HG02870 (cell line): Measurements from ENCODE around the gene ROR1.

Experiments used
- ATAC-seq: cut with Tn5 transposase; IDR thresholded peaks from one replicate; pipeline ENCODE4 v1.9.1; 2021; ENCODE audit warnings: mild to moderate bottlenecking, moderate library complexity; ENCODE audit not compliant: unreplicated experiment

Gene ROR1

DNA sequence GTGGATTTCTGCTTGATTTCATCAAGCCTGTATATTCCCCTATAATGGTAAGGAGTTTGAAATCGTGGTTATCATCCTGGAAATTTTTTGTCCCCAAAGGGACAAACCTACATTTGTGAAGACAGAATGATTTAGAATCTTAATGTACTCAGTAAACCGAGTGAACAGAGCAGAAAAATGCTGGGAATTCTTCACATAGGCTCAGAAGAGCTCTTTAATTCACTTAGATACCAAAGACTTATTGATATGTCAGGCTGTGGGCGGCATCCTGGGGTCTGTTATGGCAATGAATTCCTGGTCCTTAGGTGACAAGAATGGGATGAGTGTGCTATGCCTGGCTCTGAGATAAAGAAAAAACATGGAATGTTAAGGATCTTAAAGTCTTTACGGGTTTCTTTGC, 74.9 kb downstream of the ROR1 start:
- ATAC-seq: no peak

DNA sequence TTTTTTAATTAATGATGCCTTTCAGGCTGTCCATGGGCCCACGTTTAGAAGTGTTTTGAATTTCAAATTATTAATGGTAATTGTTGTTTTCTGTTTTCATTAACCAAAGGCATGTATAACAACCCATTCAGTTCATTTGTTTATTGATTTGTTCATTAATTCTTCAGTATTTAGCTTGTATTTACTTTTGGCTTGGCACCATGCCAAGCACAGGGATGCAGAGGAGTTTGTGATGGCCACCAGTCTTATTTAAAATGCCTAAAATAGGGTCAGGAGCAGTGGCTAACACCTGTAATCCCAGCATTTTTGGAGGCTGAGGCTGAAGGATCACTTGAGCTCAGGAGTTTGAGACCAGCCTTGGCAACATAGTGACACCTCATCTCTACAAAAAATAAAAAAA, 75.3 kb downstream of the ROR1 start:
- no peak for ATAC-seq

DNA sequence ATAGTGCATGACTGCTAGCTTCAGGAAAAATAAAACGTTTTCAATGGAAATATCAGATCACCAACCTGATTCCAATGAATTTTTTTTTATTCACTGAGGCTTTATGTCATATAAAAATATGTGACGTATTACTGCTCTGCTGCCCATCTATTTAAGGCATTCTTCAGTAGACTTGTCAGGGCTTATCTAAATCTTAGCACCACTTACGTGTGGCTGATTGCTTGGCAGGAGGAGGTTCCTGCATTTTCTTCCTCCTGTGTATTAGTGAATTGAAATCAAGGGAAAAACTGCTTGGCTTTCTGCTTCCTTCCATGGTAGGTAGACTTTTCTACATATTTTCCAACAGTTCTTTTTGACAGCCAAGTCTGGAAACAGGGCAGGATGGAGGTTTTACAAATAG, 80.3 kb downstream of the ROR1 start:
- no peak for ATAC-seq

DNA sequence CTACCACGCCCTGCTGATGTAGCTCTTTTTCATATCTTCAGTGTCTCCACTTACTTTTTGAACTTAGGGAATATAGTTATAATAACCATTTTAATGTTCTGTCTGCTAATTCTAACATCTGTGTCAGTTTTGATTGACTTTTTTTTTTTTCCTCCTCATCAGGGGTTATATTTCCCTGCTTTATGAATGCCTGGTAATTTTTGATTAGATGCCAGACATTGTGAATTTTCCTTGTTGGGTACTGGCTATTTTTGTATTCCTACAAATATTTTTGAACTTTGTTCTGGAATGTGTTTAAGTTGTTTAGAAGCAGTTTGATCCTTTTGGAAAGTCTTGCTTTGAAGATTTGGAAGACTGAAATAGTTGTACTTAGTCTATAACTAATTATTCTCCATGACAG, 82.1 kb downstream of the ROR1 start:
- no peak for ATAC-seq

DNA sequence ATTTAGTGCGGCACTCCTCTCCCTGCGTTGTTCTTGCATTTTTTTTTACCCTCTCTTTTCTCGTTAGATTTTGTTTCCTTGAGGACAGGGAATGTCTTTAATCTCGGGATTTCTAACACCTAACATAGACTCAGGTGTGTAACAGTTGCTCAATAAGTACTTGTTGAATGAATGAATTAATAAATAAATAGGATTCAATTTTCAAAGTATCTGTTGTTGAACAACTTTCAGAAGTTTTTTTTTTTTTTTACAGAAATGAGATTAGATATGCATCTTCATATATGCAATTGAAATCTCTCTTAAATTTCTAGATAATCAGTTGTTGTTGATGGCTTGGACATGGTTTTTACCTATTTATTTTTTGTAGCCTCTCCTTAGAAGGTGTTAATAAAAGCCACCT, 83.1 kb downstream of the ROR1 start:
- no peak for ATAC-seq

DNA sequence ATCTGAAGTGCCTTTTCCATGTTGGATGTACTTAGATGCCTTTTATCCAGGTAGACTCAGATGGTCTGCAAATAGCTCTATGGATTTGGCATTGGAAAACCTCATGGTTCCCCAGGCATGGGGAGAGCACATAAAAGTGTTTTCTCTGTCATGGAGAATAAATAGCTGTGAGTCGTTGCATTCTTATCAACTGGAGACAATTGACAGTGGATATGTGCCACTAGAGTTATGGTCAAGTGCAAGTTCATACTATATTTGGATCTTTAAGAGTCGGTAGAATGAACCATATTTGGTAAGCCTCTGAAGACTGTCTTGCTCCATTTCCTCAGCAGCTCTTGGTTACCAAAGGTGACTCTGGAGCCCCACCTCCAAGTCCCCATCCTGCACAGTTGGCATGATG, 83.7 kb downstream of the ROR1 start:
- ATAC-seq: no peak

DNA sequence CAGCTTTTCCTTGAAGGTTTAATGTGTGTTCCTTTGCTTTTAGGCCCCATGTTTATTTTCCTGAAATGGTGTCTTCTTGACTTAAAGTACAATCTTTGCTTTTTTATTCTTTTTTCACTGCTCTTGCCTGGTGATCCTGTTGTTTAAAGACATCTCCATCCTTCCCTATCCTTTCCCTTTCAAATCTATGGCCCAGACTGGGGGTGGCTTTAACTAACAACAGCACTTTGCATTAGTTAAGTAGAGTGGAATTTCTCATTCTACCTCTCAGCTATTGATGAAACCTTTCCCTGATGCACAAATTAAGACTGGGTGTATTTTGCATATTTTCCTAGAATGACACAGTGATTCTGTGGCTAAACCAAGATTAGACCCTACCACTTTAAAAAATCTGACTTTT, 84.3 kb downstream of the ROR1 start:
- no peak for ATAC-seq

DNA sequence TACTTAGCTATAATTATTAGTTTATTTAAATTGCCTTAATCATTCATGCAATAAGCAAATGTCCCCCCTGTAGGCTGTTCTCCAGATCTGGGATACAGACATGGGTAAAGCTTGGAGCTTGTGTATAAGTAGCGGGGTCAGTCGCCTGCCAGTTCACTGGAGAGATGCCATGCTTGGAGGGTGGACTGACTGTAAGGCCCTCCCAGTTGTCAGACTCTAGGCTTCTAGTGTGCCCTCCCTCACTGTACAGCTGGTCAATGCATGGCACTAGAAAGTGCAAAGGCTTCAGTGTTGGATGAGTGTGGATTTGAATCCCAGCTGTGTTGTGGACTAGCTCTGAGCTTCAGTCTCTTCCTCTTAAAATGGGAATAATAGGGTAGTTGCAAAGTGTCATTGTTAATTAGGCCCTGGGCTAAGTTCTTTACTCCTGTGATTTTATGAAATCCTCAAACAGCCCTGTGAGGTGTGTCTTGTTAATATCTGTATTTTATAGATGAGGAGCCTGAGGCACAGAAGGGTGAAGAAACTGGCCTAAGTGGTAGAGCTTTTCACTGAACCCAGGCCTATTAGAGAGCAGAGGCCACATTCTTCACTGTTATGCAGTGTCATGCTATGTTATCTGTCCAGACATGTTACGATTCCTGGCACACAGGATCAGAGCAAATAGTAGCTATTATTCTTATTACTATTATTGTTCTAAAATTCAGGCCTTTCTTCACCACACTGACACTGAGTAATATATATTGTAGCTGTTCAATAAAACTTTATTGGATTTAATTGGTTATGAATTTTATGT, 85.9 kb downstream of the ROR1 start:
- ATAC-seq: no peak

DNA sequence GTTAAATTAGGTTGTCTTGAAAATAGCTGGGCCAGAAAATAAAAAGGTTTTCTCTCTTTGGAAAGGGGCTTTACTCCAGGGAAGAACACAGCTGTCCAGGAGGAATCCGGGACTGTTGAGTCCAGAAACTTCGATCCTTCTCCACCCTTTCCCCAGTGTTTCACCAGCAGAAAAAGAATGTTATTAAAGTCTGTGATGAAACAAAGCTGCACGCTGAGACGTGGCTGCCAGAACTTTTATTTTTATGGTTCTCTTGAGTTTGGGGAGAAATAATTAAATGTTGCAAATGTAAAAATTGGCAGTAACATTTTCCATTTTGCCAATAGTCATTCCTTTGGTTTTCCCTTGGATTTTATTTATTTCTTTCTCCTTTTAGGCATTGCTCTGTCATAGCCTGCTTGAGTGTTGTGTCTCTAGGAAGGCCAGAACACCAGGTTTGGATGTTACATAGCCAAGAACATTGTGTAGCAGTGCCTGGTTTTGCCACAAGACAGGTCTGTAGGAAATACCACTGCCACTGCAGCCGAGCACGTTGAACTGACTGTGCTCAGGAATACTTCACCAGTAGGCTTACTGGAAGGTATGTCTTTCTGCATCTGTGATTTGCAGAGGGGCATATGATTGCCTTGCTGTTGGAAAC, 87.4 kb downstream of the ROR1 start:
- no peak for ATAC-seq

DNA sequence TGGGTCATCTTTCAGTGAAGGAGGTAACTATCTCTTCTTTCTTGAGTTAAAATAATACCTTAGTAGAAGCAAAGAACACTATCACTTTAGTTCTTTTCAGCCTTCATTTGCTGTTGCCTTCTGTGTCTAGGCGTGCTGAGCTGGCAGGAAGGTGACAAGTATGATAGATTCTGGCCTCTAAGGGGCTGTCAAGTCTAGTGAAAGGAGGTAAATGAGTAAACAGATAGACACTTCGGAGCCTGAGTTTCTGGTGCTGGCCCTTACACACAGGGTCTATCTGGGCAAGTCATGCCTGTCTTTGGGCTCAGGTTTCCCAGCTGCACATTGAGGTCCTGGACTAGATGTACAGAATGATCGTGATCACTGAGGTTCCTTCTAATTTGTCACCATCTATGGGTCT, 89.3 kb downstream of the ROR1 start:
- ATAC-seq: no peak

DNA sequence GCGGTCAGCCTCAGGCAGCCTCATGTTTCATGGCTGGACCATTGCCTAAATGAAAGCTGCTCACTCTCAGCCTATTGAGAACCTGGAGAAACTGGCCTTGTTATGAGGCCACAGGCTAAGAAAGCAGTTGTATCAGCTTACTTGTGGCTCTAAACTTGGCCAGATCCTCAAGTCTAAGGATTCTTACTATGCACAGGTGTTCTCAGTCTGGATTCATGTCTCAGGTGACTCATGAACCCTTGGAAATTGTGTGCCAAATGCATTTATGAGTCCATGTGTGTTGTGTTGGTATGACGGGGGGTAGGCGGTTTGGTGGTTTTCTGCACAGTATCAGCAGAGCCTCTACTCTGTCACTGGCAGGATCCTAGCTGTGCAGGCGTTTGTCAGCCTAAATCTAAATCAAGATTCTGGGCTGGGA, 90.4 kb downstream of the ROR1 start:
- ATAC-seq: no peak

DNA sequence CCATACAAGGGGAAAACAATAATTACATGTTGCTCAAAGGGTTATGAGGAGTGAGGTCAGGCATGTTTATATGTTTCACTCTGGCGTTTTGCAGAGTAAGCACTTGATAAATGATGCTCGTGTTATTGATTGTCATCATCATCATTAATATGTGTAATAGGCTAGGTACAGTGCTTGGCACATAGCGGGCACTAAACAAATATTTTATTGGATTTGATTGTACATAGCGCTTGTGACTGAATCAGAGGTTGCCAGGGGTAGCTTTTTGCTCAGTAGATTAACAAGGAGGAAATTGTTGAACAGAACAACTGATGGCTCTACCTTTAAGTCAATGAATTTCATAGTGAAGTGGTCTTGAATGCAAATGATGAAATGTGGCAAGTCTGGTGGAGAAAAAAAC, 91.7 kb downstream of the ROR1 start:
- ATAC-seq: no peak

DNA sequence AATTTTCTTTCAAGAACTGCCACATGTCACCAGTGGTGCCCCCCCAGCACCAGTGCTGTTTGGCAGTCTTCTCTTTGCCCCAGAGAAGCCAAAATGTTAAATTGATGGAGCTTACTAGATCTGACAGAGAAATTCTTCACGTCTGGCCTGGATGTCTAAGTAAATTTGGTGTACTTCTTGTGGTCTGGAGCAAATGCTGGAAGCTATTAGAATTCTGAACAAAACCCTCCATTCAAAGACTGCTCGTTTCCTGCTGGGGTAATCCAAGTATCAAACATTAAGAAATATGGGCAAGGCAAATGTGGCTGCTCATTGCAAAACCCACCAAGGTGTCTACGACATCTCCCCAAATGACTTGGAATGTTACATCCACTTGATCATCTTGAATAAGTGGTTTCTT, 92.3 kb downstream of the ROR1 start:
- no peak for ATAC-seq

DNA sequence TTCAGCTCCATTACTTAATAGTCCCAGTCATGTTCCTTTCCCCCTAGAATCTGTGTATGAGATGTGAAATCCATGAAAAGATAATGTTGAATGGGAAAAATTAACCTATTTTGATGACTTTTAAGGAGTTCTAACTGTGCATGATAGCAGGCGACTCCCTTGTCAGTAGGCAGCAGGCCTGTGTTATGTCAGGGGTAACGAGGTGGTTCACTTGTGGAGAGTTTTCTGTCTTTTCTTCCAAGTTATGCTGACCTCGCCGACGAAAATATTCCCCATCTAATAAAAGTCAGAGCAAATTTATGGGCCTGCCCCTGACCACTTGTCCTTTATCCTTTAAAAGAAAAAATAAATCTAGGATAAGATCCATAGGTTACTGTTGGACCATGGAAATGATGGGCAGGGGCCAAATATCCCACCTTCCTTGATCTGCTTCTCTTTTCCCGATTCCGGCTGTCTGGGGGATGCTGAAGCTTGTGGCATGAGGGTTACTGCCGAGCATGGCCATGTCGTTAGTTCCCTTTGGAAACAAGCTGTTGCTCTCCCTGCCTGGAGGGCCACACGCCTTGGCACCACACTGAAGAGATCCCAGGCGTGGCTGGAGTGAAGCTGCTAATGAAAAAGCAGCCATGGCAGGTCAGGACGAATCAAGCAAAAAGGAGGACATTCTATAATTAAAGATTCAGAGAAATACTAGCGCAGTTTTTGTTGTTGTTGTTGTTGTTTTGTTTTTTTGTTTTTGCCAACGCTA, 93.8 kb downstream of the ROR1 start:
- no peak for ATAC-seq

DNA sequence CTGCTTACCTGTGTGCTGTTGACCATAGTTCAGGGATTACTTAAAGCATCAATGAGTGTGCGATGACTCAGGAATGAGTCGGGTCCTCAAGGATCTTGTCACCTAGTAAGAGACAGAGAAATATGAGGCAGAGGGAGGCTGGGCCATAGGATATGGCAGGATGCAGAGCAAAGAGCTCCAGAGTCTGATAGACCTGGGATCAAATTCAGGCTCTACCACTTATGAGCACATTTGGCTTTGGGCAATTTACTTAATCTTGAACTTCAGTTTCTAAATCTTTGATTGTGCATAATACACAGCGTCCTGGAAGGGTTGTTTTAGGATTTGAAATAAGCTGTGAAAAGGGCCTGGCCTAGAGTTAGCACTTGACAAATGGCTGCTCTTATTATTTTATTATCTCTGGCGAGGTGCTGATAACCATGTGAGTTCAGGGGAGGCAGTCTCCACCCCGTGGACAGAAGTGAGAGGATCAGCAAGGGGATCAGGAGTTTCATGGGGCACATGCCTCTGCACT, 94.5 kb downstream of the ROR1 start:
- ATAC-seq: no peak

DNA sequence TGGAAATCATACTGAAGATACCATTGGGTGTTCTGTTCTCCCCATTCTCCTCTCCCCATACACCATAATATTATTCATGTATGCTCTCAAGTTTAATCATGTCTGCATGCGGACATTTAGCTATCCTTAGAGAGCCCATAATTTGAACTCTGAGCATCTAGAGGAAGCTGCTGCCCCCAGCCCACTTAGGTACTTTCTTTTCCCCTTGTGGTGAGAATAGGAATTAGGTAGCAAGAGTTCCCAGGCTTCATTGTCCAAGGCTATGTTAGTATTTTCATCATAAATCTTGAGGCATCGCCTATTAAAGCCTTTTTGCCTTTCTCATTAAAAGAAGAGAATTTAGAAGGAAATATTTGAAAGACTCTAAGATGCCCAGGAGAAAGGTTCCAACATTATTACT, 96.3 kb downstream of the ROR1 start:
- no peak for ATAC-seq

DNA sequence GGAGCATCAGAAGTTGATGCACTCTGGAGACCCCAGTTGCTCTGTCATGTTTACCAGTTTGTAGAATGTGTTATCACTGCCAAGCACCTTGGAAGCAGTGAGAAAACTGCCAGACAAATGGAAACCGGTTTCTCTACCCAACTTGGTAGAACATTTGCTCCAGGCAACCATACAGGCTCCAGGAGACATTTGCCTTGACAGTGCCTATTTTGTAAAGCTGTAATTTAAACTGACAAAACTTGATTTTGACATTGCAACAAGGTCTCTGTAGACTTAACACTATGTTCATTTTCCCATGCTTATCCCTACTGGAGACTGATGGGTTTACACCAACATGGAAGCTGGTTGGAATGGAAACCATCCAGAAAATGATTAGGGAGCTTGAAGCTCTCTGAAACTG, 97.6 kb downstream of the ROR1 start:
- ATAC-seq: no peak

DNA sequence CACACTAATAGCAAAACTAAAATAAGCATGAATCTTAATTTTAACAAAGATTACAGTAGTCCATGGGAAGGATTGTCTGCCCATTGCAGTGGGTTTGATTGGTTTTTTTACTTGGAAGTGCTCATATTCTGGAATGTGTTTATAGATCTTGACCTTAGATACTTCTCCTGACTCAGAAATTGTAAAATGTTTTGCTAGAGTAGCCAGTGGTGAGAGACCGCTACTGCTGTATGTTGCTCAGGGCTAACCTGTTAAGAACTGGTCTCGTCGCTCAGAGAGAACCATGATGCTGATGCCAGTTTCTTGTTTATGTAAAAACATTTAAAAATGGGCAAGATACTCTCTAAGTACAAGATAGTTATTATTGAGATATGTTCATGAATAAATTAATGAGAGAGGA, 99.9 kb downstream of the ROR1 start:
- ATAC-seq: no peak

DNA sequence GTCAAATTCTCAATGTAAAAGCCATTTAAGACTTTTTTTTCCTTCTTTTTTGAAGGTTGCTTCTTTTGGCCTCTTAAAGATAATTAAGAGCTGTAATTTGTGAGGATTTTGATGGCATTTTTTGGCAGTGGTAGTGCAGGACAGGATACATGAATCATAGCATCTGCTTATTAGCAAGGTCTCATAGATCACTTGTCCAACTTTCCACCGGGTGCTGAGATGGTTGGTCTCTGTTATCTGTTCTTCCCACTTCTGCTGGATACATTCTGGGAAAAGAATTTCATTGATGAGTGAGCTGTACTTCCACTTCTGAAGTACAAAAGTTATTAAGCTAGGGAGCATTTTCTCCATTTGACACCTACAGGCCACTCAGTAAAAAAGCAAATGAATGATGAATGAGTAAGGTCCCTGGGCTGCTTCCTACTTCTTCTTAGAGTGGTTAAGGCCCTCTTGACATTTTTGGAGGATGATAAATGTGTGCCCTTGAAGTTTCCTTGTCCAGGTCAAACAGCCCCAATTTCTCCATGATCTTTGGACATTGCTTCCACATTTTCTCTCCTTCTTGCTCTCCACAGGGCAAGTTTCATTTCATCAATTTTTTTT, 100.6 kb downstream of the ROR1 start:
- no peak for ATAC-seq

DNA sequence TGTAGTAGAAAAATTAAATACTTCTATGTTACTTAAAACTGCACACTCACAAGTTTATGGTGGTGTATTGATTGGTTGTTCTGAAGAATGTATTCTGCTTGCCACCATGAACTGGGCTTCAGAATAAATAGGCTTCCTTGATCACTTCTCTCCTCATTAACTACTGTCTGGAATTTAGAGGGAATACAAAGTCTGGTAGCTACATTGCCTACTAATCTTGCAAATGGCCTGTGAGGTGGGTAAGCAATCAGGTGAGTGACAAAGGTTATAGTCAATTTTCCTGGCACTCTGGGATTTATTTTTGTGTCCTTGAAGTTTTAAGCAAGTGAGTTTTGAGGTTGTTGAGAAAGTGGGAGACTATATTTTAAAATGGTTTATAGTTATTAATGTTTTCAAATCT, 101.8 kb downstream of the ROR1 start:
- no peak for ATAC-seq

DNA sequence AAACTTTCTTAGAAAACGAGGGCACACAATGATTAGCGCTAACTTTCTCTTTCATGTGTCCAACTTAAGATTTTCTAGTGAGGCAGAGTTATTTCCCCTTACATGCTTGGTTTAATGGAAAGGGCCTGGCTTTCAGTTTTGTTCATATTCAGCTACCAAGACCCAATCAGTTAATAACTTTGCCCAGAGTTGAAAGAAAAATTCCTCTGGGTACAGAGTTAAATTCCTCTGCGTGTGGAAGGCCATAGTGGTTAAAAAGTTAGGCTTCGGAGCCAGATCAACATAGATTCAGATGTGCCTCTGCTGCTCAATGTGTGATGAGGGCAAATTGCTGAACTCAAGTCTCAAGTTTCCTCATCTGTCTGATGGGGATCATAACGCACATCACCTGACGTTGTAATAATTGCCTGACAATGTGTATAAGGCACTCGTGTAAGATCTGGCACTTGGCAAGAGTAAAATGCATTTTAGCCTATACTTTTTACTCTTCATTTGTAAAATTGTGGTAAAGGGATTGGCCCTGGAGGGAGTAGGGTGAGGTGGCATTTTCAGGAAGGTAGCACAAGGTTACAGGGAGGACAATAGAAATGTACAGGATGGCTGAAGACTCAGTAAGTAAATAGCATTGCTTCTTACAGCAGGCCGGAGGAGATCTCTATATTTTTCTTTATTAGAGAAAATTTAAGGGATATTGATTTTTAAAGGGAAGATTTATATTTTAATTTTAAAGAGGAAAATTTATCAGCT, 103.4 kb downstream of the ROR1 start:
- ATAC-seq: no peak
